ENCODE data around the gene SLC22A17. TPM values are rescaled to one million over a fixed set of nuclear protein-coding genes. Genes with fewer than 3 reads are reported as not detected.

Gene SLC22A17
- total and polyA plus RNA-seq, 2 of the 4 experiments (the other 2 are of a cell fraction): 6.6 to 36.0 TPM

GRCh38 chr14:23382731-23383440, 30.2 kb upstream of the SLC22A17 start:
- WGBS, 2 experiments (ENCODE audit: extremely low coverage in 2 of 2, insufficient read length in 1 of 2): 53% methylated on average over 2 of the region's 10 CpGs; no CpG with 5 or more reads in 1 of the 2 experiments
- dilution Hi-C loops (cut with HindIII; ENCODE audit: low sequenced_read_pairs, unreplicated experiment): no loop called here

More at GRCh38 chr14:23382731-23383440, 30.2 kb upstream of the SLC22A17 start:
- Histone ChIP-seq H2BK20ac (ENCODE audit: low read depth, low read length) (no peak overlapping the region), H2BK15ac (ENCODE audit: low read depth, low read length) (no peak overlapping the region), H3K4ac (ENCODE audit: low read depth, low read length) (no peak overlapping the region), H2AK9ac (replicated peaks; ENCODE audit: low read depth, low read length, poor library complexity) (no peak overlapping the region), H3K27ac (ENCODE audit: insufficient read depth, low read length) (no peak overlapping the region), H3K56ac (ENCODE audit: extremely low read depth, insufficient read depth, low read length) (no peak overlapping the region), H4K5ac (ENCODE audit: low read depth, low read length) (no peak overlapping the region), H4K91ac (ENCODE audit: insufficient read depth, low read depth, low read length) (no peak overlapping the region), H3K4me1 (ENCODE audit: control insufficient read depth, insufficient read depth, low read length) (no peaks in the 10 kb centered on the region), H3K14ac (replicated peaks; ENCODE audit: low read depth, low read length) (no peak overlapping the region), H2AFZ (replicated peaks; ENCODE audit: low read length, poor library complexity) (no peak overlapping the region), H4K8ac (ENCODE audit: low read depth in 2 of 2, low read length in 2 of 2) (no peak overlapping the region), H2BK120ac (ENCODE audit: low read depth, low read length) (no peak overlapping the region), H2BK5ac (ENCODE audit: low read depth, low read length, poor library complexity, severe bottlenecking) (no peak overlapping the region), H3K79me1 (ENCODE audit: low read depth in 1 of 2, low read length in 2 of 2) (no peaks in the 10 kb centered on the region), H3K9ac (ENCODE audit: low read depth, low read length) (no peak overlapping the region), H3K36me3 (ENCODE audit: control insufficient read depth, insufficient read depth, low read length) (no peaks in the 10 kb centered on the region), H3K27me3 (ENCODE audit: control insufficient read depth, insufficient read depth, low read length) (peaks cover 43% of the 10 kb centered on the region), H3K23ac (ENCODE audit: low read depth, low read length) (no peak overlapping the region), H3K4me2 (ENCODE audit: low read depth, low read length) (no peak overlapping the region), H3K4me3 (ENCODE audit: insufficient read depth, low read depth, low read length) (no peak overlapping the region), H4K20me1 (ENCODE audit: insufficient read depth, low read length) (no peaks in the 10 kb centered on the region), H3K9me1 (ENCODE audit: insufficient read depth, low read length) (no peaks in the 10 kb centered on the region), H3K9me3 (ENCODE audit: control insufficient read depth, insufficient read depth, low read length) (no peaks in the 10 kb centered on the region), H2AK5ac (ENCODE audit: low read depth, low read length) (no peak overlapping the region), H3K18ac (ENCODE audit: low read depth, low read length) (no peak overlapping the region)
- DNase-seq (no peak), ATAC-seq (ENCODE audit: low read depth) (no peak)
- ChIA-PET POLR2A (ENCODE audit: unreplicated experiment) (no interaction called here), CTCF (no interaction called here)
- no TSS peak for BruUV-seq (replicated peaks)
- in situ Hi-C loops (cut with MboI; ENCODE audit: low sequenced_read_pairs): no loop called here
- TF ChIP-seq FOS (IDR thresholded peaks at IDR 0.05; ENCODE audit: low read depth, low read length) (no peak), BHLHE40 (IDR thresholded peaks at IDR 0.05; ENCODE audit: low read depth, low read length) (no peak), RCOR1 (IDR thresholded peaks at IDR 0.05; ENCODE audit: insufficient replicate concordance, low read length) (no peak), SMC3 (IDR thresholded peaks at IDR 0.05; ENCODE audit: low read depth, low read length) (no peak), NFE2L2 (IDR thresholded peaks at IDR 0.05; ENCODE audit: low read depth, low read length) (no peak), RFX5 (IDR thresholded peaks at IDR 0.05; ENCODE audit: low read depth, low read length) (no peak), RAD21 (IDR thresholded peaks at IDR 0.05; ENCODE audit: low read length) (no peak), MAFK (IDR thresholded peaks at IDR 0.05; ENCODE audit: low read depth, low read length) (no peak), CEBPB (IDR thresholded peaks at IDR 0.05; ENCODE audit: low read depth, low read length) (no peak), CTCF (conservative IDR thresholded peaks at IDR 0.05; ENCODE audit: low read depth, low read length) (no peak)
- intact Hi-C loops (cut with micrococcal nuclease): no loop called here
